HCT116 (cell line): ENCODE data around the gene NID2. TPM values are rescaled to one million over a fixed set of nuclear protein-coding genes. Genes with fewer than 3 reads are reported as not detected.

Experiments used
- ATAC-seq: fragments of 200-7000 bp; cut with Tn5 transposase; 2 replicates; pipeline ENCODE4 v1.9.1; 2020; ENCODE audit warnings: mild to moderate bottlenecking, moderate library complexity
- BruUV-seq: library from RNA; stranded (reverse); fragments of 400-500 nt; replicated peaks from 2 replicates; lab custom pipeline; 2021; lab: Mats Ljungman, UMichigan
- CTCF ChIA-PET: fragments of 300-600 bp; sonication (Branson Sonifier 250); formaldehyde crosslinking; loops from one replicate; lab custom pipeline; 2021; ENCODE audit warnings: antibody characterized with exemption; lab: Charles Lee
- POLR2A ChIA-PET: fragments of 300-600, 350-600 bp; sonication (Branson Sonifier 250); formaldehyde crosslinking; loops from one replicate; lab custom pipeline; 2021; ENCODE audit warnings: antibody characterized with exemption; lab: Charles Lee
- RAD21 ChIA-PET, 2 experiments: fragments of 300-600 bp; sonication (Branson Sonifier 250); formaldehyde crosslinking; loops; one replicate each; lab custom pipeline; 2023; ENCODE audit warnings: low total read pairs in 2 of 2; ENCODE audit not compliant: uncharacterized antibody in 2 of 2, unreplicated experiment in 2 of 2, low non-redundant PET in 1 of 2; lab: Charles Lee
- DNase-seq: peaks from one replicate; pipeline ENCODE4 v3.0.0-alpha.2; 2010; ENCODE audit warnings: low read depth, low spot score
- H2AFZ ChIP-seq: fragments of 200-600 bp; shearing (Covaris generic), sonication (generic); 2 replicates; pipeline ENCODE4 v1.6.1; 2017; ENCODE audit warnings: low read depth, mixed run types, mixed read lengths, antibody characterized with exemption, low read length; ENCODE audit not compliant: poor library complexity, severe bottlenecking
- H3K27ac ChIP-seq: 2 replicates; pipeline ENCODE4 v1.5.1; 2012; ENCODE audit warnings: low read depth, low read length
- H3K27me3 ChIP-seq: fragments of 200-600 bp; sonication (generic); 2 replicates; pipeline ENCODE4 v1.6.1; 2016; ENCODE audit warnings: mixed run types, low read length, mixed read lengths; ENCODE audit not compliant: insufficient read depth
- H3K36me3 ChIP-seq, 2 experiments: fragments of 200-500 bp in 1 of 2; fragments of 200-600 bp in 1 of 2; sonication (Bioruptor generic) in 1 of 2; sonication (generic) in 1 of 2; 2 replicates each; pipeline versions ENCODE4 v1.5.1 to v1.6.1; 2014 to 2016; ENCODE audit warnings: low read length in 2 of 2, inconsistent platforms in 1 of 2, mixed read lengths in 1 of 2, mixed run types in 1 of 2; ENCODE audit not compliant: insufficient read depth in 2 of 2, control insufficient read depth in 1 of 2
- H3K4me1 ChIP-seq, 2 experiments: fragments of 200-600 bp in 1 of 2; sonication (generic) in 1 of 2; 2 replicates each; pipeline versions ENCODE4 v1.5.1 to v1.6.1; 2012 to 2017; ENCODE audit warnings: low read length in 2 of 2, inconsistent platforms in 1 of 2, mild to moderate bottlenecking in 1 of 2, mixed read lengths in 1 of 2, mixed run types in 1 of 2, moderate library complexity in 1 of 2; ENCODE audit not compliant: insufficient read depth in 2 of 2, control insufficient read depth in 1 of 2
- H3K4me2 ChIP-seq: fragments of 200-600 bp; sonication (generic); 2 replicates; pipeline ENCODE4 v1.6.1; 2017; ENCODE audit warnings: mixed run types, low read length, mixed read lengths
- H3K4me3 ChIP-seq, 2 experiments: fragments of 200-600 bp in 1 of 2; sonication (generic) in 1 of 2; replicated peaks in 1 of 2; 2 replicates each; pipeline ENCODE4 v1.5.1; 2011 to 2016; ENCODE audit warnings: low read length in 2 of 2, control low read depth in 1 of 2, low read depth in 1 of 2, mild to moderate bottlenecking in 1 of 2, mixed read lengths in 1 of 2, mixed run types in 1 of 2
- H3K79me2 ChIP-seq: fragments of 200-600 bp; sonication (generic); 2 replicates; pipeline ENCODE4 v1.6.1; 2017; ENCODE audit warnings: mild to moderate bottlenecking, mixed run types, low read length, moderate library complexity, mixed read lengths; ENCODE audit not compliant: insufficient read depth
- H3K9ac ChIP-seq: fragments of 200-600 bp; sonication (generic); 2 replicates; pipeline ENCODE4 v1.6.1; 2016; ENCODE audit warnings: low read length, mixed read lengths
- H3K9me2 ChIP-seq: fragments of 200-600 bp; sonication (generic), shearing (Covaris generic); 2 replicates; pipeline ENCODE4 v1.6.1; 2017; ENCODE audit warnings: mixed run types, mild to moderate bottlenecking, moderate library complexity; ENCODE audit not compliant: insufficient read depth
- H3K9me3 ChIP-seq, 2 experiments: fragments of 200-500 bp in 1 of 2; fragments of 200-600 bp in 1 of 2; sonication (Bioruptor generic) in 1 of 2; sonication (generic) in 1 of 2; 2 replicates each; pipeline ENCODE4 v1.6.1; 2014 to 2017; ENCODE audit warnings: low read length in 2 of 2, mixed read lengths in 2 of 2, inconsistent platforms in 1 of 2, low read depth in 1 of 2, mild to moderate bottlenecking in 1 of 2, mixed run types in 1 of 2, moderate library complexity in 1 of 2; ENCODE audit not compliant: control insufficient read depth in 1 of 2, insufficient read depth in 1 of 2
- H4K20me1 ChIP-seq: fragments of 200-600 bp; sonication (generic), shearing (Covaris generic); 2 replicates; pipeline ENCODE4 v1.6.1; 2017; ENCODE audit warnings: mixed run types, mild to moderate bottlenecking, moderate library complexity; ENCODE audit not compliant: insufficient read depth
- CBX3 ChIP-seq: IDR thresholded peaks from 2 replicates; pipeline ENCODE4 v1.6.1; 2012; ENCODE audit warnings: low read depth
- EGR1 ChIP-seq: IDR thresholded peaks from 2 replicates; pipeline ENCODE4 v1.6.1; 2012; ENCODE audit warnings: low read depth
- ELF1 ChIP-seq: IDR thresholded peaks from 2 replicates; pipeline ENCODE4 v1.6.1; 2012; ENCODE audit warnings: low read depth, borderline replicate concordance
- EZH2 ChIP-seq: fragments of 200-600 bp; sonication (generic); IDR thresholded peaks from 2 replicates; pipeline ENCODE4 v1.6.1; 2017; ENCODE audit warnings: antibody characterized with exemption, mixed run types
- EZH2phosphoT487 ChIP-seq: fragments of 200-600 bp; IDR thresholded peaks from 2 replicates; pipeline ENCODE4 v1.6.1; 2018; ENCODE audit warnings: antibody characterized with exemption, borderline replicate concordance
- JUND ChIP-seq: IDR thresholded peaks from 2 replicates; pipeline ENCODE4 v1.6.1; 2012
- RAD21 ChIP-seq: IDR thresholded peaks from 2 replicates; pipeline ENCODE4 v1.6.1; 2012; ENCODE audit warnings: low read depth, mild to moderate bottlenecking
- TCF7L2 ChIP-seq: IDR thresholded peaks from 2 replicates; pipeline ENCODE4 v1.7.0; 2011; ENCODE audit warnings: borderline replicate concordance, inconsistent platforms; ENCODE audit not compliant: insufficient read depth, insufficient read length; ENCODE audit errors: extremely low read depth
- ZFX ChIP-seq: fragments of 450-650 bp; IDR thresholded peaks from 2 replicates; pipeline ENCODE4 v1.6.1; 2017
- ZNF274 ChIP-seq: fragments of 200-500 bp; sonication (Bioruptor generic); IDR thresholded peaks from 2 replicates; pipeline ENCODE4 v1.6.1; 2014; ENCODE audit warnings: mild to moderate bottlenecking, low read depth, low read length, inconsistent platforms
- intact Hi-C: fragments of 100-400 bp; cut with micrococcal nuclease; formaldehyde crosslinking; loops from 2 replicates; pipeline ENCODE4 v1.10.0; 2022
- total RNA-seq: library from RNA; stranded (reverse); gene quantifications from one replicate; pipeline ENCODE4 v1.2.1, GENCODE V29; 2021; ENCODE audit not compliant: unreplicated experiment
- TF ChIP-seq, protein P1 (sequence below): IDR thresholded peaks from 2 replicates; pipeline ENCODE4 v1.6.1; 2012

NID2 gene
- total RNA-seq, 1 experiment from 2014 or later = 0.84 TPM

DNA sequence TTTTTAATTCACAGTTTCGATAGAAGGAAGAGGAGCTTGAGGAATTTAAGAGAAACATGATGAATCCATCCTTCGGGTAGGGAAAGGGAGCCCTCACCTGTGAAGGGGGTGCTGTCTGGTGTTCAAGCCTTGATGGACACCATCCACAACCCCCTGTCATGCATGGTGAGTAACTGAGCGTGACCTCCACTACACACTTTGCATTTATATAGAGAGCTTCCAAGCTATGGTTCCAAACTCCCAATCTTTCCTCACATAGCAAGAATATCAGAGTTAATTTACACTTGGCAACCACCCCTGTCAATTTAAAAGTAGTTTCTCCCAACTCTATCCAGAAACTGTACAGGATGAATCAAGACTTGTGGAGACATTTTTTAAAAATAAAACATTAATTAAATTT, 13.1 kb upstream of the NID2 start:
- H2AFZ ChIP-seq = no peak overlapping the region
- intact Hi-C loops = no loop called here
- H3K27ac ChIP-seq = no peak overlapping the region
- TF ChIP-seq JUND (no peak), CBX3 (no peak), EZH2 (no peak), RAD21 (no peak), EZH2phosphoT487 (no peak), TCF7L2 (no peak), ELF1 (no peak), ZNF274 (no peak), ZFX (no peak), EGR1 (no peak)
- TF ChIP-seq, protein P1, sequence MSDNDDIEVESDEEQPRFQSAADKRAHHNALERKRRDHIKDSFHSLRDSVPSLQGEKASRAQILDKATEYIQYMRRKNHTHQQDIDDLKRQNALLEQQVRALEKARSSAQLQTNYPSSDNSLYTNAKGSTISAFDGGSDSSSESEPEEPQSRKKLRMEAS = no peak
- ChIA-PET POLR2A (no interaction called here), CTCF (interaction anchor here (2.2 kb wide), 1 partner anchor 10 kb away, joined by 5 read pairs; no protein-coding TSS in a partner anchor), RAD21 (no interaction called here)
- ATAC-seq (no peak), DNase-seq (no peak)
- H4K20me1 ChIP-seq = no peaks in the 10 kb centered on the region
- no peak overlapping the region for H3K4me3 ChIP-seq
- H3K4me1 ChIP-seq = peaks cover 0 to 14% of the 10 kb centered on the region in 2 experiments; a peak in 1 of 4 replicates
- H3K9me3 ChIP-seq = no peaks in the 10 kb centered on the region
- H3K36me3 ChIP-seq = no peaks in the 10 kb centered on the region
- H3K9me2 ChIP-seq = no peaks in the 10 kb centered on the region
- no peaks in the 10 kb centered on the region for H3K79me2 ChIP-seq
- BruUV-seq = no TSS peak
- 0 out of 2 replicates have a peak, but pooled peaks cover 6% of the 10 kb centered on the region for H3K27me3 ChIP-seq
- no peak overlapping the region for H3K4me2 ChIP-seq
- H3K9ac ChIP-seq = no peak overlapping the region
